GM12891 (cell line): ENCODE measurements around the gene RFX3.
A peak's percentile ranks its signal among the peaks of the same experiment; 100 is the strongest.

Experiments used
- DNase-seq: peaks from one replicate; pipeline ENCODE4 v3.0.0; 2011; ENCODE audit warnings: low spot score; ENCODE audit not compliant: insufficient read length
- FAIRE-seq: peaks from 2 replicates; lab custom pipeline; 2011; peaks lifted over from hg19 to GRCh38; lab: Jason Lieb, UNC
- PAX5 ChIP-seq: IDR thresholded peaks from 2 replicates; pipeline ENCODE4 v1.6.1; 2011; ENCODE audit warnings: low read length, moderate library complexity, mild to moderate bottlenecking; ENCODE audit not compliant: insufficient read depth, severe bottlenecking
- POLR2A ChIP-seq: IDR thresholded peaks from 2 replicates; pipeline ENCODE4 v1.6.1; 2011; ENCODE audit warnings: low read depth, low read length, control low read depth
- POLR2AphosphoS5 ChIP-seq: IDR thresholded peaks from 2 replicates; pipeline ENCODE4 v1.6.1; 2011; ENCODE audit warnings: low read depth, low read length, control low read depth
- POU2F2 ChIP-seq: IDR thresholded peaks from 2 replicates; pipeline ENCODE4 v1.6.1; 2011; ENCODE audit warnings: low read depth, mild to moderate bottlenecking, control low read depth, low read length, moderate library complexity
- SPI1 ChIP-seq: IDR thresholded peaks from 2 replicates; pipeline ENCODE4 v1.6.1; 2011; ENCODE audit warnings: low read depth, low read length, control low read depth
- TAF1 ChIP-seq: IDR thresholded peaks from 2 replicates; pipeline ENCODE4 v1.6.1; 2011; ENCODE audit warnings: low read depth, low read length, control low read depth

The RFX3 gene

GRCh38 chr9:3526997-3527940, 1.5 kb upstream of the RFX3 start:
- TF ChIP-seq PAX5 (no peak), POU2F2 (peak; percentile 16), POLR2AphosphoS5 (0 out of 2 replicates have a peak, but pooled peaks have one; percentile 16)
- DNase-seq (no peak), FAIRE-seq (peak; percentile 71)

GRCh38 chr9:3526165-3526996, 580 bp upstream of the RFX3 start:
- peak; percentile 92 for FAIRE-seq

GRCh38 chr9:3525096-3525835, 535 bp downstream of the RFX3 start:
- FAIRE-seq (no peak), DNase-seq (no peak)
- TF ChIP-seq TAF1 = no peak
- no peak for TF ChIP-seq POLR2AphosphoS5
- no peak for TF ChIP-seq PAX5
- no peak for TF ChIP-seq SPI1
- no peak for TF ChIP-seq POLR2A
- TF ChIP-seq POU2F2 = no peak

More at GRCh38 chr9:3526165-3526996, 580 bp upstream of the RFX3 start:
- peak; percentile 35 for DNase-seq
- TF ChIP-seq POLR2AphosphoS5 (peak; percentile 86), SPI1 (no peak), TAF1 (peak; percentile 83), POU2F2 (peak; percentile 47), POLR2A (peak; percentile 91)

- DNase-seq = no peak
- peak; percentile 16 for FAIRE-seq
- TF ChIP-seq POLR2AphosphoS5 = no peak
- no peak for TF ChIP-seq POU2F2
- TF ChIP-seq PAX5 = no peak
- no peak for TF ChIP-seq POLR2A
These were observed 3.8 kb downstream of the RFX3 start for GRCh38 chr9:3521966-3522365.

DNA sequence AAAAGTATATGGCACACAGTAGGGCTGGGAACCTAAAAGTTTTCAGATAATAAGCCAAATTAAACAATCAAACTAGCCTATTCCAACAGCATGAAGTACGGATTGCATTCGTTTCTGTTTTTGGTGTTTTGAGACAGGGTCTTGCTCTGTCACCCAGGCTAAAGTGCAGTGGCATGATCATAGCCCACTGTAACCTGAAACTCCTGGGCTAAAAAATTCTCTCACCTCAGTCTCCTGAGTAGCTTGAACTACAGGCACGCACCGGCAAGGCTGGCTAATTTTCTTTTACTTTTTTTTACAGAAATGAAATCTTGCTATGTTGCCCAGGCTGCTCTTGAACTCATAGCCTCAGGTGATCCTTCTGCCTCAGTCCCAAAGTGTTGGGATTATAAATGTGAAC, 5.2 kb downstream of the RFX3 start:
- DNase-seq = no peak
- TF ChIP-seq SPI1 (no peak), POU2F2 (no peak), PAX5 (no peak), TAF1 (no peak), POLR2A (no peak), POLR2AphosphoS5 (no peak)
- peak; percentile 47 for FAIRE-seq

DNA sequence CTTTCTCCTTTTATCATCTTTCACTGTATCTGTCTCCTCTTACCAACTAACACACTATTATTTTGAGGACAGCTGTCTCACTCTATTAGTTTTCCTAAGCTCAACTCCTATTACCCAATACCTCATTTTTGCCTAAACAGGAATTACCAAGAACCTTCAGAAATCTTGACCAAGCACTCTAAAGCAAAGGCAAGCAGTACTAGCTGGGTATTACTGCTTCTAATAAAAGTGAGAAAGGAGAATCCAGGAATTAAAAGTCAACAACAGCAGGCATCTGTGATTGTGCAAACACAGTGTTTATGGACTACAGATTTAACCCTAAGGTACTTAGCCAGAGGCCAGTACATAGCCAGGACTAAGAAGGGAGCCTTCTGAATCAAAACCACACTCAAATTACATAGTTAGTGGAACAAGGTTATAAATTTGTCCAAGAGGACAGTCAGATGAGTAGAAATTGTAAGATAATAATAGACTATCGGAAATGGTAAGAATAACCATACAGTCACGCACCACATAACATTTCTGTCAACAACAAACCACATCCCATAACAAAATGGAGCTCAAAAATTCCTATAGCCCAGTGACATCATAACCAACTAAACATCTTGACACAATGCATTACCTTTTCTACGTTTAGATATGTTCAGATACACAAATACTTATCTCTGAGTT, 8.3 kb downstream of the RFX3 start:
- TF ChIP-seq TAF1 (no peak), PAX5 (no peak)
- peak; percentile 16 for FAIRE-seq
- DNase-seq = no peak

- DNase-seq (no peak), FAIRE-seq (no peak)
- TF ChIP-seq POLR2A = no peak
- TF ChIP-seq SPI1 = no peak
- no peak for TF ChIP-seq POLR2AphosphoS5
- TF ChIP-seq TAF1 = no peak
- TF ChIP-seq PAX5 = no peak
- TF ChIP-seq POU2F2 = no peak
These were observed 9.0 kb downstream of the RFX3 start for GRCh38 chr9:3516667-3517330.

- no peak for DNase-seq
- TF ChIP-seq PAX5 (no peak), TAF1 (no peak), POU2F2 (no peak), POLR2A (no peak)
- FAIRE-seq = no peak
These were observed 10.4 kb downstream of the RFX3 start for GRCh38 chr9:3515405-3515804.

GRCh38 chr9:3514786-3515185, 11.0 kb downstream of the RFX3 start:
- FAIRE-seq (peak; percentile 40), DNase-seq (no peak)
- TF ChIP-seq SPI1 (no peak), TAF1 (no peak), PAX5 (no peak), POLR2A (no peak), POU2F2 (no peak), POLR2AphosphoS5 (no peak)
